ENCODE results near the gene ZSCAN16.
"Not testable (repeated sequence)": the region's sequence is repeated elsewhere in the genome, so short reads cannot be mapped to it uniquely, and the experiment has no call there.

DNA sequence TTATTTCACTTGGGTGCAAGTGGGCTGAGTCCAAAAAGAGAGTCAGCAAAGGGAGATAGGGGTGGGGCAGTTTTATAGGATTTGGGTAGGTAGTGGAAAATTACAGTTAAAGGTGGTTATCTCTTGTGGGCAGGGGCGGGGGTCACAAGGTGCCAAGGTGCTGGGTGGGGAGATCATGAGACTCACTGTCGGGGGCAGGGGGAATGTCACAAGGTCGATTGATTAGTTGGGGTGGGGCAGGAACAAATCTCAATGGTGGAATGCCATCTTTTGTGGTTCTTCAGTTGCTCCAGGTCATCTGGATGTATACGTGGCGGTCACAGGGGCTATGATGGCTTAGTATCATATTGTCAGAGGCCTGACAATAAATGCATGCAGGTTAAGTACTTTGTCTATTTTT, 2.1 kb upstream of the ZSCAN16 start:
- not testable (repeated sequence) for TF ChIP-seq EZH2 (IDR thresholded peaks at IDR 0.05; ENCODE audit: insufficient read depth, poor library complexity, severe bottlenecking); EZH2phosphoT487 (IDR thresholded peaks at IDR 0.05; ENCODE audit: insufficient read depth, low read depth)

All from GM23248 (cell line).